Caco-2 (cell line): Measurements from ENCODE around the gene PTDSS2. TPM values are rescaled to one million over a fixed set of nuclear protein-coding genes. Genes with fewer than 3 reads are reported as not detected.

Experiments
- BruUV-seq: library from RNA; stranded (reverse); fragments of 400-500 nt; replicated peaks from 2 replicates; lab custom pipeline; 2021; lab: Mats Ljungman, UMichigan
- CTCF ChIA-PET: fragments of 300-600 bp; sonication (Branson Sonifier 250); formaldehyde crosslinking; loops from one replicate; lab custom pipeline; 2022; ENCODE audit warnings: antibody characterized with exemption; lab: Charles Lee
- POLR2A ChIA-PET: fragments of 300-600 bp; sonication (Branson Sonifier 250); formaldehyde crosslinking; loops from one replicate; lab custom pipeline; 2022; ENCODE audit warnings: antibody characterized with exemption; lab: Charles Lee
- DNase-seq, 2 experiments: peaks; one replicate each; pipeline versions ENCODE4 v3.0.0 to v3.0.0-alpha.2; 2020 to 2022
- H3K27me3 ChIP-seq: replicated peaks from 2 replicates; pipeline ENCODE4 v1.6.0; 2011; ENCODE audit warnings: low read length; ENCODE audit not compliant: control insufficient read depth, insufficient read depth
- H3K36me3 ChIP-seq: 2 replicates; pipeline ENCODE4 v1.5.1; 2011; ENCODE audit warnings: low read length; ENCODE audit not compliant: control insufficient read depth, insufficient read depth
- H3K4me1 ChIP-seq: fragments of 250-450 bp; sonication (Bioruptor Pico); 2 replicates; pipeline ENCODE4 v1.5.1; 2020; ENCODE audit warnings: mild to moderate bottlenecking
- H3K4me3 ChIP-seq: 2 replicates; pipeline ENCODE4 v1.5.1; 2011; ENCODE audit warnings: low read depth, mild to moderate bottlenecking, control low read depth, low read length
- H3K9me3 ChIP-seq: fragments of 250-450 bp; sonication (Bioruptor Pico); 2 replicates; pipeline ENCODE4 v1.5.1; 2020; ENCODE audit warnings: mild to moderate bottlenecking, moderate library complexity
- H3K27ac Mint-ChIP-seq: one replicate; pipeline ENCODE4 v1.8.0; 2022; ENCODE audit warnings: mixed read lengths; ENCODE audit not compliant: unreplicated experiment
- H3K27me3 Mint-ChIP-seq: one replicate; pipeline ENCODE4 v1.8.0; 2022; ENCODE audit warnings: mixed read lengths; ENCODE audit not compliant: insufficient read depth, unreplicated experiment
- H3K36me3 Mint-ChIP-seq: one replicate; pipeline ENCODE4 v1.8.0; 2022; ENCODE audit warnings: mild to moderate bottlenecking, mixed read lengths; ENCODE audit not compliant: insufficient read depth, unreplicated experiment
- H3K4me1 Mint-ChIP-seq: one replicate; pipeline ENCODE4 v1.8.0; 2022; ENCODE audit warnings: low read depth, mixed read lengths; ENCODE audit not compliant: unreplicated experiment
- H3K4me3 Mint-ChIP-seq: one replicate; pipeline ENCODE4 v1.8.0; 2022; ENCODE audit warnings: mild to moderate bottlenecking, moderate library complexity, mixed read lengths; ENCODE audit not compliant: unreplicated experiment
- H3K9me3 Mint-ChIP-seq: one replicate; pipeline ENCODE4 v1.8.0; 2022; ENCODE audit warnings: mixed read lengths; ENCODE audit not compliant: unreplicated experiment
- intact Hi-C: fragments of 100-400 bp; cut with micrococcal nuclease; formaldehyde crosslinking; loops from one replicate; pipeline ENCODE4 v1.10.0; 2022; ENCODE audit not compliant: unreplicated experiment
- total RNA-seq: library from RNA; stranded (reverse); gene quantifications from 2 replicates; pipeline ENCODE4 v1.2.3, GENCODE V29; 2022
- TF ChIP-seq, protein P1 (sequence below), 2 experiments: fragments of 200-600 bp in 1 of 2; IDR thresholded peaks; 1 replicate in 1 of 2; 2 replicates in 1 of 2; pipeline versions ENCODE4 v1.5.1 to v1.8.0; 2011 to 2022; ENCODE audit warnings: antibody characterized with exemption in 1 of 2, control low read depth in 1 of 2, inconsistent platforms in 1 of 2, low read depth in 1 of 2, low read length in 1 of 2, mild to moderate bottlenecking in 1 of 2, moderate library complexity in 1 of 2; ENCODE audit not compliant: insufficient read depth in 1 of 2, severe bottlenecking in 1 of 2, unreplicated experiment in 1 of 2

PTDSS2 gene
- total RNA-seq, 1 experiment from 2014 or later, result 44.3 TPM

DNA sequence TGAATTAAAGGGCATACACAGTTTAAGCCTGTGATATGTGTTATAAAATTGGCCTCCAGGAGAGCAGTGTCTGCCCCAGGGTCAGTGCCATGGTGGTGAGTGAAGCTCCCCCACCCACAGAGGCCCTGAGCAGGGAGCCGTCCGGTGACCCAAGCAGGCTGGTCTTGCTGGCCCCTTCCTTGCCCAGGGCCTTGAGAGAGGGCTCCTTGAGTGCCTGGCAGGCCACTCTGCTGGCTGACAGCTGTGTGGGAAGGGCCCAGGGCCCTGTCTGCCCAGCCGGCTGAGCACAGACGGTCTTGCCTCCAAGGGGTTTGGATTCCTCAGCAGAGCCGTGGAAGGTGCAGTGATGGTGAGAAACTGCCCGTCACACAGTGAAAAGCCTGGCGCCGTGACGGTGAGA lies 25.9 kb downstream of the PTDSS2 start:
- intact Hi-C loops, result no loop called here
- no TSS peak for BruUV-seq
- no peaks in the 10 kb centered on the region for H3K36me3 ChIP-seq
- no peak for DNase-seq
- H3K27me3 ChIP-seq, result no peaks in the 10 kb centered on the region
- Mint-ChIP-seq H3K9me3 (no peaks in the 10 kb centered on the region), H3K36me3 (peaks cover 30% of the 10 kb centered on the region), H3K27me3 (no peaks in the 10 kb centered on the region), H3K4me3 (no peak overlapping the region), H3K4me1 (no peaks in the 10 kb centered on the region), H3K27ac (no peak overlapping the region)
- TF ChIP-seq, protein P1, sequence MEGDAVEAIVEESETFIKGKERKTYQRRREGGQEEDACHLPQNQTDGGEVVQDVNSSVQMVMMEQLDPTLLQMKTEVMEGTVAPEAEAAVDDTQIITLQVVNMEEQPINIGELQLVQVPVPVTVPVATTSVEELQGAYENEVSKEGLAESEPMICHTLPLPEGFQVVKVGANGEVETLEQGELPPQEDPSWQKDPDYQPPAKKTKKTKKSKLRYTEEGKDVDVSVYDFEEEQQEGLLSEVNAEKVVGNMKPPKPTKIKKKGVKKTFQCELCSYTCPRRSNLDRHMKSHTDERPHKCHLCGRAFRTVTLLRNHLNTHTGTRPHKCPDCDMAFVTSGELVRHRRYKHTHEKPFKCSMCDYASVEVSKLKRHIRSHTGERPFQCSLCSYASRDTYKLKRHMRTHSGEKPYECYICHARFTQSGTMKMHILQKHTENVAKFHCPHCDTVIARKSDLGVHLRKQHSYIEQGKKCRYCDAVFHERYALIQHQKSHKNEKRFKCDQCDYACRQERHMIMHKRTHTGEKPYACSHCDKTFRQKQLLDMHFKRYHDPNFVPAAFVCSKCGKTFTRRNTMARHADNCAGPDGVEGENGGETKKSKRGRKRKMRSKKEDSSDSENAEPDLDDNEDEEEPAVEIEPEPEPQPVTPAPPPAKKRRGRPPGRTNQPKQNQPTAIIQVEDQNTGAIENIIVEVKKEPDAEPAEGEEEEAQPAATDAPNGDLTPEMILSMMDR (IDR thresholded peaks at IDR 0.05; ENCODE audit: insufficient read depth in 1 of 2, low read depth in 1 of 2, low read length in 1 of 2, severe bottlenecking in 1 of 2, unreplicated experiment in 1 of 2), result no peak
- POLR2A ChIA-PET, result no interaction called here
- H3K9me3 ChIP-seq, result no peaks in the 10 kb centered on the region
- CTCF ChIA-PET, result interaction anchor here (1.7 kb wide), 1 partner anchor 28 kb away, joined by 4 read pairs; no protein-coding TSS in a partner anchor
- no peaks in the 10 kb centered on the region for H3K4me1 ChIP-seq
- H3K4me3 ChIP-seq, result no peak overlapping the region

DNA sequence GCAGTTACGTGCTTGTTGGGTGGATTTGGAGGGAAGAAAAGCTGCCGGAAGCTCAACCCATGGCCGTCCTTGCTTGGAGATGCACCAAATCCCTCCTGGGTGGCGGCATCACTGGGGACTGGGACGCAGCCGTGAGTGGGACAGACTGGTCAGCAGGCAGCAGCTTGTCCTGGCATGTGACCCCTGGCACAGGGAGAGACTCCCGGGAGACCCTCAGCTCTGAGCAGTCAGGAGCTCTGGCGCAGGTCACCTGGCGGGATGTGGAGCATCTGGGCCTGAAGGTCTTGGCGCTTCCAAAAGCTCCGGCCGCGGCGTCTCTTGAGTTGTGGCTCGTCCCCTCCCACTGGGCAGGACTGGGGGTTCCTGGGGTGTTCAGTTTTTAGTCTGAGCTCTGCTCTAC lies 26.3 kb downstream of the PTDSS2 start:
- Histone ChIP-seq H3K4me3 (no peak overlapping the region), H3K4me1 (no peaks in the 10 kb centered on the region), H3K9me3 (no peaks in the 10 kb centered on the region), H3K27me3 (no peaks in the 10 kb centered on the region), H3K36me3 (no peaks in the 10 kb centered on the region)
- TF ChIP-seq, protein P1 (IDR thresholded peaks at IDR 0.05; ENCODE audit: insufficient read depth in 1 of 2, low read depth in 1 of 2, low read length in 1 of 2, severe bottlenecking in 1 of 2, unreplicated experiment in 1 of 2), result no peak
- BruUV-seq, result no TSS peak
- intact Hi-C loops, result no loop called here
- H3K4me3 Mint-ChIP-seq, result no peak overlapping the region
- no peaks in the 10 kb centered on the region for H3K4me1 Mint-ChIP-seq
- POLR2A ChIA-PET, result no interaction called here
- no peak overlapping the region for H3K27ac Mint-ChIP-seq
- CTCF ChIA-PET, result interaction anchor here (1.7 kb wide), 1 partner anchor 28 kb away, joined by 4 read pairs; no protein-coding TSS in a partner anchor
- H3K36me3 Mint-ChIP-seq, result peaks cover 30% of the 10 kb centered on the region
- no peaks in the 10 kb centered on the region for H3K27me3 Mint-ChIP-seq
- H3K9me3 Mint-ChIP-seq, result no peaks in the 10 kb centered on the region
- DNase-seq, result no peak

DNA sequence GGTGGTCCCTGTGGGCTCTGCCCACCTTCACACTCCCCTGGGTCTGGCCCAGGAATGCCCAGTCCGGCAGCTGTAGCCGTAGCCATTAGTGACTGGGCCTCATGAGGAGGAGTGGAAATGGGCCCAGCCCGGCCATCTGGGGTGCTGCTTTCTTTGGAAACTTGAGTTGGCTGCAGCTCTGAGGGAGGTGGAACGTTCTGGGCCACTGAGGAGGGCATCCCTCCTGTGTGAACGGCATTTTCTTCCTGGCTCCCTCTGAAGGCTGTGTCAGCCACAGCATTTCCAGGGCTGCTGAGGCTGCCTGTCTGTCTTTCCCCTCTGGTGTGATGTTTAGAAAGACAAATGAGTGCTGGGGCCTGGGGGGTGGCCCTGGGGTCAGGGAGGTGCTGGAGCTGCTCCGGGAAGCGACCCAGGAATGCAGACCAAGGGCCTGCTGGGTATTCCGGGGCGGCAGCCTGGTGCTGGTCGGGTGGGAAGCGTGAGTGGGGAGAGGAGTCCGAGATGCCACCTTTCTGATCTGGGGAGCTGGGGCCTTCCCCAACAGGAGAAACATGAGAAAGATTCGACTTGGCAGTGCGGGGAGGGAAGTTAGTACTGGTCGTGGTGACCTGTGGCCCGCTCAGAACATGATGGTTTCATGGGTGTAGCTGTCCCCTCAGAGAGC lies 27.1 kb downstream of the PTDSS2 start:
- H3K9me3 ChIP-seq, result no peaks in the 10 kb centered on the region
- TF ChIP-seq, protein P1 (IDR thresholded peaks at IDR 0.05; ENCODE audit: insufficient read depth in 1 of 2, low read depth in 1 of 2, low read length in 1 of 2, severe bottlenecking in 1 of 2, unreplicated experiment in 1 of 2), result no peak
- H3K27me3 Mint-ChIP-seq, result no peaks in the 10 kb centered on the region
- no peaks in the 10 kb centered on the region for H3K9me3 Mint-ChIP-seq
- H3K36me3 ChIP-seq, result no peaks in the 10 kb centered on the region
- no peak overlapping the region for H3K4me3 ChIP-seq
- H3K4me1 Mint-ChIP-seq, result no peaks in the 10 kb centered on the region
- CTCF ChIA-PET, result interaction anchor here (1.7 kb wide), 1 partner anchor 29 kb away, joined by 4 read pairs; no protein-coding TSS in a partner anchor
- H3K27me3 ChIP-seq, result no peaks in the 10 kb centered on the region
- DNase-seq, result no peak
- no peak overlapping the region for H3K27ac Mint-ChIP-seq
- POLR2A ChIA-PET, result no interaction called here
- no TSS peak for BruUV-seq
- H3K4me3 Mint-ChIP-seq, result no peak overlapping the region
- H3K4me1 ChIP-seq, result no peaks in the 10 kb centered on the region
- peaks cover 24% of the 10 kb centered on the region for H3K36me3 Mint-ChIP-seq
- intact Hi-C loops, result no loop called here
